Measurements from ENCODE around the gene CIB2.
A peak's percentile ranks its signal among the peaks of the same experiment; 100 is the strongest.

The CIB2 gene

GRCh38 chr15:78127882-78128281, 3.4 kb downstream of the CIB2 start:
- Histone ChIP-seq H3K27ac (ENCODE audit: extremely low read depth, low read depth, low read length) (no peak overlapping the region), H3K36me3 (ENCODE audit: control insufficient read depth in 2 of 2, insufficient read depth in 1 of 2, low read length in 2 of 2) (no peaks in the 10 kb centered on the region), H3K9me3 (ENCODE audit: control insufficient read depth, insufficient read depth, low read depth, low read length) (no peaks in the 10 kb centered on the region), H3K4me3 (ENCODE audit: low read depth, low read length) (no peak overlapping the region), H3K4me1 (ENCODE audit: control insufficient read depth, insufficient read depth, low read length) (peaks cover 2% of the 10 kb centered on the region; the same call in 1 of the 2 replicates)
- ChIA-PET POLR2A (interaction anchor here (1.3 kb wide), 1 partner anchor 22 kb away, joined by 3 read pairs; no protein-coding TSS in a partner anchor), CTCF (interaction anchor here (0.6 to 3.2 kb wide), 7 partner anchors 14 to 464 kb away, joined by 3 to 12 read pairs (median 5); partner anchors contain the start of gene IDH3A)
- TF ChIP-seq ZFP41 (tag by site-specific recombination; IDR thresholded peaks at IDR 0.05; ENCODE audit: borderline replicate concordance): no peak
- no peak for TF ChIP-seq ZNF18 (tag by site-specific recombination; IDR thresholded peaks at IDR 0.05)
- TF ChIP-seq ZNF433 (tag by site-specific recombination; IDR thresholded peaks at IDR 0.05; ENCODE audit: low read depth): no peak
- TF ChIP-seq ZNF488 (tag by site-specific recombination; IDR thresholded peaks at IDR 0.05): no peak
- no peak for TF ChIP-seq ZSCAN16 (tag by site-specific recombination; IDR thresholded peaks at IDR 0.05)
- TF ChIP-seq ZNF510 (tag by site-specific recombination; IDR thresholded peaks at IDR 0.05; ENCODE audit: insufficient replicate concordance): no peak
- TF ChIP-seq ZNF785 (tag by site-specific recombination; IDR thresholded peaks at IDR 0.05): no peak
- no peak for TF ChIP-seq ZNF184 (tag by site-specific recombination; IDR thresholded peaks at IDR 0.05)
- no peak for TF ChIP-seq ZBTB20 (tag by site-specific recombination; IDR thresholded peaks at IDR 0.05)

GRCh38 chr15:78125267-78125666, 6.0 kb downstream of the CIB2 start:
- ChIA-PET POLR2A (no interaction called here), CTCF (interaction anchor here (1.3 kb wide), 1 partner anchor 13 kb away, joined by 3 read pairs; no protein-coding TSS in a partner anchor)
- H3K9me3 ChIP-seq (ENCODE audit: control insufficient read depth, insufficient read depth, low read depth, low read length): no peaks in the 10 kb centered on the region
- H3K4me1 ChIP-seq (ENCODE audit: control insufficient read depth, insufficient read depth, low read length): 0 out of 2 replicates have a peak, but pooled peaks cover 1% of the 10 kb centered on the region
- TF ChIP-seq ZNF707 (tag by site-specific recombination; IDR thresholded peaks at IDR 0.05) (peak; percentile 44; the same call in 1 of the 2 replicates), GFI1B (tag by site-specific recombination; IDR thresholded peaks at IDR 0.05) (no peak)
- TF ChIP-seq, protein P1, sequence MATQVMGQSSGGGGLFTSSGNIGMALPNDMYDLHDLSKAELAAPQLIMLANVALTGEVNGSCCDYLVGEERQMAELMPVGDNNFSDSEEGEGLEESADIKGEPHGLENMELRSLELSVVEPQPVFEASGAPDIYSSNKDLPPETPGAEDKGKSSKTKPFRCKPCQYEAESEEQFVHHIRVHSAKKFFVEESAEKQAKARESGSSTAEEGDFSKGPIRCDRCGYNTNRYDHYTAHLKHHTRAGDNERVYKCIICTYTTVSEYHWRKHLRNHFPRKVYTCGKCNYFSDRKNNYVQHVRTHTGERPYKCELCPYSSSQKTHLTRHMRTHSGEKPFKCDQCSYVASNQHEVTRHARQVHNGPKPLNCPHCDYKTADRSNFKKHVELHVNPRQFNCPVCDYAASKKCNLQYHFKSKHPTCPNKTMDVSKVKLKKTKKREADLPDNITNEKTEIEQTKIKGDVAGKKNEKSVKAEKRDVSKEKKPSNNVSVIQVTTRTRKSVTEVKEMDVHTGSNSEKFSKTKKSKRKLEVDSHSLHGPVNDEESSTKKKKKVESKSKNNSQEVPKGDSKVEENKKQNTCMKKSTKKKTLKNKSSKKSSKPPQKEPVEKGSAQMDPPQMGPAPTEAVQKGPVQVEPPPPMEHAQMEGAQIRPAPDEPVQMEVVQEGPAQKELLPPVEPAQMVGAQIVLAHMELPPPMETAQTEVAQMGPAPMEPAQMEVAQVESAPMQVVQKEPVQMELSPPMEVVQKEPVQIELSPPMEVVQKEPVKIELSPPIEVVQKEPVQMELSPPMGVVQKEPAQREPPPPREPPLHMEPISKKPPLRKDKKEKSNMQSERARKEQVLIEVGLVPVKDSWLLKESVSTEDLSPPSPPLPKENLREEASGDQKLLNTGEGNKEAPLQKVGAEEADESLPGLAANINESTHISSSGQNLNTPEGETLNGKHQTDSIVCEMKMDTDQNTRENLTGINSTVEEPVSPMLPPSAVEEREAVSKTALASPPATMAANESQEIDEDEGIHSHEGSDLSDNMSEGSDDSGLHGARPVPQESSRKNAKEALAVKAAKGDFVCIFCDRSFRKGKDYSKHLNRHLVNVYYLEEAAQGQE (tag by site-specific recombination; IDR thresholded peaks at IDR 0.05): peak; percentile 64
- H3K36me3 ChIP-seq (ENCODE audit: control insufficient read depth in 2 of 2, insufficient read depth in 1 of 2, low read length in 2 of 2): peaks cover 0 to 4% of the 10 kb centered on the region in 2 experiments; a peak in 1 of 3 replicates
- H3K4me3 ChIP-seq (ENCODE audit: low read depth, low read length): no peak overlapping the region
- no peak overlapping the region for H3K27ac ChIP-seq (ENCODE audit: extremely low read depth, low read depth, low read length)

DNA sequence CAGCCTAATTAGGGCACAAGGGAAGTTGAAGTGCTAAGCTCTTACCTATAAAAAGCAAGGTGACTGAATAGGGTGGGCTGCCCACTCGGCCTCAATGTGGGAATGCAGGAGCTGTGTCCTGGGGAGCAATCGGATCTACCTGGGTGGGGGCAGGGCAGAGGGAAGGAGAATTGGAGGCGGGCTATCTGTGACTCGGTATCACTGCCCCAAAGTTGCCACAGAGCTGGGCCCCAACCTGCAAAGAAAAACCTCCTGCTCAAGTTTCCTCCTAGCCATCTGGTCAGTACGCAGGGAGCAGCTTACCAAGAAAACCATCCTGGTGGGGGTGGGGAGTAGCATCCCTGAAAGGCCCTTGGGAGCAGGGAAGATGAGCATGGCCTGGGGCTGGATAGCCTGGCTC, 10.7 kb downstream of the CIB2 start:
- H3K9me3 ChIP-seq (ENCODE audit: control insufficient read depth, insufficient read depth, low read depth, low read length): no peaks in the 10 kb centered on the region
- TF ChIP-seq ZXDB (tag by site-specific recombination; IDR thresholded peaks at IDR 0.05): no peak
- TF ChIP-seq ZFP41 (tag by site-specific recombination; IDR thresholded peaks at IDR 0.05; ENCODE audit: borderline replicate concordance): no peak
- TF ChIP-seq ZNF10 (tag by site-specific recombination; IDR thresholded peaks at IDR 0.05): no peak
- no peak overlapping the region for H3K4me3 ChIP-seq (ENCODE audit: low read depth, low read length)
- H3K4me1 ChIP-seq (ENCODE audit: control insufficient read depth, insufficient read depth, low read length): 0 out of 2 replicates have a peak, but pooled peaks cover 2% of the 10 kb centered on the region
- ChIA-PET POLR2A (no interaction called here), CTCF (interaction anchor here (0.6 to 3.8 kb wide), 7 partner anchors 8 to 161 kb away, joined by 3 to 24 read pairs (median 5); no protein-coding TSS in a partner anchor)
- H3K36me3 ChIP-seq (ENCODE audit: control insufficient read depth in 2 of 2, insufficient read depth in 1 of 2, low read length in 2 of 2): peaks cover 4 to 6% of the 10 kb centered on the region in 2 experiments; a peak in 2 of 3 replicates
- no peak overlapping the region for H3K27ac ChIP-seq (ENCODE audit: extremely low read depth, low read depth, low read length)
